Breast epithelium (tissue), 3 donors: ENCODE results near the gene MZB1.

Experiments
- POLR2A ChIP-seq: fragments of 450-650 bp; IDR thresholded peaks from one replicate; pipeline ENCODE4 v1.6.1; 2016; ENCODE audit warnings: antibody characterized with exemption, mild to moderate bottlenecking, moderate library complexity
- POLR2AphosphoS5 ChIP-seq, 3 donors: sonication (generic); formaldehyde crosslinking; IDR thresholded peaks; one replicate each; pipeline ENCODE4 v1.6.1; 2017; ENCODE audit warnings: antibody characterized with exemption in 3 of 3
- TF ChIP-seq, protein P1 (sequence below), 3 donors: fragments of 450-650 bp; IDR thresholded peaks; one replicate each; pipeline ENCODE4 v1.5.1; 2016 to 2017; ENCODE audit warnings: antibody characterized with exemption in 3 of 3, mild to moderate bottlenecking in 3 of 3, moderate library complexity in 3 of 3

GRCh38 chr5:139376364-139376763, 13.3 kb downstream of the MZB1 start:
- TF ChIP-seq, protein P1, sequence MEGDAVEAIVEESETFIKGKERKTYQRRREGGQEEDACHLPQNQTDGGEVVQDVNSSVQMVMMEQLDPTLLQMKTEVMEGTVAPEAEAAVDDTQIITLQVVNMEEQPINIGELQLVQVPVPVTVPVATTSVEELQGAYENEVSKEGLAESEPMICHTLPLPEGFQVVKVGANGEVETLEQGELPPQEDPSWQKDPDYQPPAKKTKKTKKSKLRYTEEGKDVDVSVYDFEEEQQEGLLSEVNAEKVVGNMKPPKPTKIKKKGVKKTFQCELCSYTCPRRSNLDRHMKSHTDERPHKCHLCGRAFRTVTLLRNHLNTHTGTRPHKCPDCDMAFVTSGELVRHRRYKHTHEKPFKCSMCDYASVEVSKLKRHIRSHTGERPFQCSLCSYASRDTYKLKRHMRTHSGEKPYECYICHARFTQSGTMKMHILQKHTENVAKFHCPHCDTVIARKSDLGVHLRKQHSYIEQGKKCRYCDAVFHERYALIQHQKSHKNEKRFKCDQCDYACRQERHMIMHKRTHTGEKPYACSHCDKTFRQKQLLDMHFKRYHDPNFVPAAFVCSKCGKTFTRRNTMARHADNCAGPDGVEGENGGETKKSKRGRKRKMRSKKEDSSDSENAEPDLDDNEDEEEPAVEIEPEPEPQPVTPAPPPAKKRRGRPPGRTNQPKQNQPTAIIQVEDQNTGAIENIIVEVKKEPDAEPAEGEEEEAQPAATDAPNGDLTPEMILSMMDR (IDR thresholded peaks at IDR 0.05), result no peak
- TF ChIP-seq POLR2A (no peak), POLR2AphosphoS5 (IDR thresholded peaks at IDR 0.05) (no peak)
